ENCODE measurements around the gene RNF214.

Gene RNF214

DNA sequence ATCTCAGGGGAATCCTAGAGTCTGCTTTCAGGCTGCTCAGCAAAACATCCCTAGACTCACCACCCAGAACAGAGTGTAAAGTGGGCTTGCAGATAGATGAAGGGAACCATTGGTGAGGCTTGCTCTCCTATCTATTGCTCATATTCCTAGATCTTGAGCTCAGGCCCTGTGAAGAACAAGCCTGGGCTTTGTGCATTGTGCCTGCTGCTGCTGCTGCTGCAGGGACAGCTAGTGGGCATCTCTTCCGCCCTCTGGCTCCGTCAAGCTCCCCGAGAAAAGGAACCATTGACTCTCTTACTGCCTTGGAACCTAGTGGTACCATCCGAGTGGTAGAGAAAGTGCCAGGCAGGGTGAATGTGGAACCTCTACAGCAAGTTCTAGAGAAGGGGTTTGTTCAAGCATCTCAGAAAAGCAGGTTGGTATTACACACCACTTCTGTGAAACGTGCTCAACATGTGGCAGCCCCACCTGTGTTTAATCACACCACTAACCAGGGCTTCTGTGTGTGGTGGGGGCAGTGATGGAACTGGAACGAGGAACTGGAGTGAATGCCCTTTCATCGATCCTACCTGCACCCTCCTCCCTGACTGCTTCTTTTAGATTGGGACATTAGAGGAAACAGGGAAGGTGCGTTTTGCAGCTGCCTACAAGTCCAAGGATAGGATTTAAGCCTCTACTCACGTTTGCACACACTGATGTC lies 63.1 kb downstream of the RNF214 start:
- no peak overlapping the region for H3K4me2 ChIP-seq (ENCODE audit: low read depth, low read length, poor library complexity, severe bottlenecking)
- no peaks in the 10 kb centered on the region for H3K79me2 ChIP-seq (ENCODE audit: insufficient read depth, low read length)
- no peak overlapping the region for H2AFZ ChIP-seq (ENCODE audit: low read length)
- no peaks in the 10 kb centered on the region for H3K9me2 ChIP-seq (replicated peaks; ENCODE audit: low read depth, low read length)
- no peaks in the 10 kb centered on the region for H3F3A ChIP-seq (ENCODE audit: low read depth)
- TF ChIP-seq, protein P1, sequence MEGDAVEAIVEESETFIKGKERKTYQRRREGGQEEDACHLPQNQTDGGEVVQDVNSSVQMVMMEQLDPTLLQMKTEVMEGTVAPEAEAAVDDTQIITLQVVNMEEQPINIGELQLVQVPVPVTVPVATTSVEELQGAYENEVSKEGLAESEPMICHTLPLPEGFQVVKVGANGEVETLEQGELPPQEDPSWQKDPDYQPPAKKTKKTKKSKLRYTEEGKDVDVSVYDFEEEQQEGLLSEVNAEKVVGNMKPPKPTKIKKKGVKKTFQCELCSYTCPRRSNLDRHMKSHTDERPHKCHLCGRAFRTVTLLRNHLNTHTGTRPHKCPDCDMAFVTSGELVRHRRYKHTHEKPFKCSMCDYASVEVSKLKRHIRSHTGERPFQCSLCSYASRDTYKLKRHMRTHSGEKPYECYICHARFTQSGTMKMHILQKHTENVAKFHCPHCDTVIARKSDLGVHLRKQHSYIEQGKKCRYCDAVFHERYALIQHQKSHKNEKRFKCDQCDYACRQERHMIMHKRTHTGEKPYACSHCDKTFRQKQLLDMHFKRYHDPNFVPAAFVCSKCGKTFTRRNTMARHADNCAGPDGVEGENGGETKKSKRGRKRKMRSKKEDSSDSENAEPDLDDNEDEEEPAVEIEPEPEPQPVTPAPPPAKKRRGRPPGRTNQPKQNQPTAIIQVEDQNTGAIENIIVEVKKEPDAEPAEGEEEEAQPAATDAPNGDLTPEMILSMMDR (conservative IDR thresholded peaks at IDR 0.05; ENCODE audit: low read length) = no peak
- TF ChIP-seq EZH2phosphoT487 (IDR thresholded peaks at IDR 0.05; ENCODE audit: borderline replicate concordance) = no peak
- H3K4me3 ChIP-seq (ENCODE audit: low read length, poor library complexity, severe bottlenecking) = no peak overlapping the region
- no peak overlapping the region for H3K9ac ChIP-seq (ENCODE audit: low read depth, low read length, poor library complexity, severe bottlenecking)
- no peaks in the 10 kb centered on the region for H3K9me3 ChIP-seq (ENCODE audit: insufficient read depth, low read depth, low read length)
- H3K36me3 ChIP-seq (ENCODE audit: insufficient read depth, low read length) = no peaks in the 10 kb centered on the region
- H4K20me1 ChIP-seq (ENCODE audit: insufficient read depth, low read length, poor library complexity, severe bottlenecking) = no peaks in the 10 kb centered on the region
- no peaks in the 10 kb centered on the region for H3K27me3 ChIP-seq (ENCODE audit: insufficient read depth, low read length, poor library complexity, severe bottlenecking)
- H3K4me1 ChIP-seq (ENCODE audit: insufficient read depth, low read length, poor library complexity, severe bottlenecking) = no peaks in the 10 kb centered on the region

DNA sequence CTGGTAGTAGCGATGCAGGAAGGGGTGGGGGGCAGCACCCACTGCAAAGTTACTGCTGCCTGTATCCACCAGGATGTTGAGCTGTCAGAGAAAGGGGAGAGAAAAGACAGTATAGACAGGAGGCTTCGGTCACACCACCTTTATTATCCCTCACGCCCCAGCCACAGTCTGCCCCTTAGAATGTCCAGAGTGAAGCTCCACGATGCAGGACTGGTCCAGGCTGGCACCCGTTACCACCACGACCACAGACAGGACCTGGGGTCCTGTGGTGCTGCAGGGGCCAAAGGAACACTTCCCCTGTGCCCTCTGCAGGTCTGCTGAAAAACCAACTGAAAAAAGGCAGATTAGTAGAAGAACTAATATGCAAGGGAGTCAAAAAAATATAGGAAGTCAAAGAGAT lies 64.4 kb downstream of the RNF214 start:
- H3K4me1 ChIP-seq (ENCODE audit: insufficient read depth, low read length, poor library complexity, severe bottlenecking) = no peaks in the 10 kb centered on the region
- H3K4me3 ChIP-seq (ENCODE audit: low read length, poor library complexity, severe bottlenecking) = no peak overlapping the region
- no peaks in the 10 kb centered on the region for H3K36me3 ChIP-seq (ENCODE audit: insufficient read depth, low read length)
- no peak overlapping the region for H3K4me2 ChIP-seq (ENCODE audit: low read depth, low read length, poor library complexity, severe bottlenecking)
- H3K9me2 ChIP-seq (replicated peaks; ENCODE audit: low read depth, low read length) = no peaks in the 10 kb centered on the region
- no peaks in the 10 kb centered on the region for H3K79me2 ChIP-seq (ENCODE audit: insufficient read depth, low read length)
- H4K20me1 ChIP-seq (ENCODE audit: insufficient read depth, low read length, poor library complexity, severe bottlenecking) = no peaks in the 10 kb centered on the region
- H3K9ac ChIP-seq (ENCODE audit: low read depth, low read length, poor library complexity, severe bottlenecking) = no peak overlapping the region
- no peaks in the 10 kb centered on the region for H3K27me3 ChIP-seq (ENCODE audit: insufficient read depth, low read length, poor library complexity, severe bottlenecking)
- TF ChIP-seq, protein P1 (conservative IDR thresholded peaks at IDR 0.05; ENCODE audit: low read length) = no peak
- no peak for TF ChIP-seq EZH2phosphoT487 (IDR thresholded peaks at IDR 0.05; ENCODE audit: borderline replicate concordance)
- no peak overlapping the region for H2AFZ ChIP-seq (ENCODE audit: low read length)
- no peaks in the 10 kb centered on the region for H3K9me3 ChIP-seq (ENCODE audit: insufficient read depth, low read depth, low read length)
- H3F3A ChIP-seq (ENCODE audit: low read depth) = no peaks in the 10 kb centered on the region

DNA sequence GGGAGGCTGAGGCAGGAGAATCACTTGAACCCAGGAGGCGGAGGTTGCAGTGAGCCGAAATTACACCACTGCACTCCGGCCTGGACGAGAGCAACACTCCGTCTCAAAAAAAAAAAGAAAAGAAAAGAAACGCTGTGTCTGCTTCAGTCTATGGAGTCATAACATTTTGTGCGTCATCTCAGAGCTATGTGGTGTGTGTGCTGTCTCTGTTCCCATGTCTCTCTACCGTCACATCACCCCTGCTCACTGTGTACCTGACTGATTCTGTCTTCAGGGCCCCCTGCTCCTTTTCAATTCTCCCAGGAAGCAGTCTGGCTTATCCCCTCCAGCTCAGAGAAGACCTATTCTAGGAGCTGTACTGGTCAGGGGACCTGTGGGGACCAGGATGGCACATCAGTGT lies 65.7 kb downstream of the RNF214 start:
- Histone ChIP-seq H2AFZ (ENCODE audit: low read length) (no peak overlapping the region), H3K4me2 (ENCODE audit: low read depth, low read length, poor library complexity, severe bottlenecking) (no peak overlapping the region), H3K4me3 (ENCODE audit: low read length, poor library complexity, severe bottlenecking) (no peak overlapping the region), H3K4me1 (ENCODE audit: insufficient read depth, low read length, poor library complexity, severe bottlenecking) (no peaks in the 10 kb centered on the region), H3K9me2 (replicated peaks; ENCODE audit: low read depth, low read length) (no peaks in the 10 kb centered on the region), H3F3A (ENCODE audit: low read depth) (no peaks in the 10 kb centered on the region), H3K27me3 (ENCODE audit: insufficient read depth, low read length, poor library complexity, severe bottlenecking) (no peaks in the 10 kb centered on the region), H4K20me1 (ENCODE audit: insufficient read depth, low read length, poor library complexity, severe bottlenecking) (no peaks in the 10 kb centered on the region), H3K9me3 (ENCODE audit: insufficient read depth, low read depth, low read length) (no peaks in the 10 kb centered on the region), H3K79me2 (ENCODE audit: insufficient read depth, low read length) (no peaks in the 10 kb centered on the region), H3K9ac (ENCODE audit: low read depth, low read length, poor library complexity, severe bottlenecking) (no peak overlapping the region), H3K36me3 (ENCODE audit: insufficient read depth, low read length) (no peaks in the 10 kb centered on the region)
- TF ChIP-seq, protein P1 (conservative IDR thresholded peaks at IDR 0.05; ENCODE audit: low read length) = no peak
- TF ChIP-seq EZH2phosphoT487 (IDR thresholded peaks at IDR 0.05; ENCODE audit: borderline replicate concordance) = no peak
